ENCODE measurements around the gene GPR15. TPM values are rescaled to one million over a fixed set of nuclear protein-coding genes. Genes with fewer than 3 reads are reported as not detected.

GPR15 gene
- total and polyA plus RNA-seq, 2 donors (not counting 1 experiment from before 2014, with no cell fraction given), result under 0.01 TPM; not detected in 1

DNA sequence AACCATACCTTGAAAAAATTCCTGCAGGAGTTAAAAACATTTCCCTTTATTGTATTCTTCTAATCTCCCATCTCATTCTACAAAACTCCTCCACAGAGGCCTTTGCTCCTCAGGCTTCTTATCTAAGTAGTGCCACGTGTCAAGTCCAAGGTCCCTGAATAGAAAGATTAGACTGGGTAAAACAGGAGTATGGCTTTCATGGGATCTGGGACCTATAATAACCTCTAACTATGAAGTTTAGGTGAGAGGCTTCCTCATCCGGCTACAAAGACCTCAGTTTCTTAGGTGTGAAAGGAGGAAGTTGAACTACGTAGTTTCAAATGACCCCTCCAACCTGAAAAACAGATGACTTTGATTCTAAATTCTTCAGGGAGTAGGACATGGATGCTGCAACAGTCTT lies 20.0 kb downstream of the GPR15 start:
- no peak overlapping the region for H3K27ac ChIP-seq (ENCODE audit: insufficient read depth, low read length)
- no peaks in the 10 kb centered on the region for H3K36me3 ChIP-seq (ENCODE audit: control insufficient read depth, insufficient read depth, low read length)
- no peak overlapping the region for H3K4me2 ChIP-seq (ENCODE audit: extremely low read depth, insufficient read depth, low read length)
- DNase-seq (ENCODE audit: low read depth in 2 of 2), result no peak
- no peaks in the 10 kb centered on the region for H3K4me1 ChIP-seq (ENCODE audit: control insufficient read depth, extremely low read depth, insufficient read depth, low read length)
- H4K20me1 ChIP-seq (ENCODE audit: control insufficient read depth, extremely low read depth, insufficient read depth, low read length), result no peaks in the 10 kb centered on the region
- TF ChIP-seq EZH2 (IDR thresholded peaks at IDR 0.05; ENCODE audit: low read length, missing control alignments), result no peak
- TF ChIP-seq, protein P1, sequence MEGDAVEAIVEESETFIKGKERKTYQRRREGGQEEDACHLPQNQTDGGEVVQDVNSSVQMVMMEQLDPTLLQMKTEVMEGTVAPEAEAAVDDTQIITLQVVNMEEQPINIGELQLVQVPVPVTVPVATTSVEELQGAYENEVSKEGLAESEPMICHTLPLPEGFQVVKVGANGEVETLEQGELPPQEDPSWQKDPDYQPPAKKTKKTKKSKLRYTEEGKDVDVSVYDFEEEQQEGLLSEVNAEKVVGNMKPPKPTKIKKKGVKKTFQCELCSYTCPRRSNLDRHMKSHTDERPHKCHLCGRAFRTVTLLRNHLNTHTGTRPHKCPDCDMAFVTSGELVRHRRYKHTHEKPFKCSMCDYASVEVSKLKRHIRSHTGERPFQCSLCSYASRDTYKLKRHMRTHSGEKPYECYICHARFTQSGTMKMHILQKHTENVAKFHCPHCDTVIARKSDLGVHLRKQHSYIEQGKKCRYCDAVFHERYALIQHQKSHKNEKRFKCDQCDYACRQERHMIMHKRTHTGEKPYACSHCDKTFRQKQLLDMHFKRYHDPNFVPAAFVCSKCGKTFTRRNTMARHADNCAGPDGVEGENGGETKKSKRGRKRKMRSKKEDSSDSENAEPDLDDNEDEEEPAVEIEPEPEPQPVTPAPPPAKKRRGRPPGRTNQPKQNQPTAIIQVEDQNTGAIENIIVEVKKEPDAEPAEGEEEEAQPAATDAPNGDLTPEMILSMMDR (conservative IDR thresholded peaks at IDR 0.05 in 1 of 2, IDR thresholded peaks at IDR 0.05 in 1 of 2; ENCODE audit: low read depth in 1 of 2, low read length in 2 of 2), result no peak
- no peaks in the 10 kb centered on the region for H3K79me2 ChIP-seq (ENCODE audit: control insufficient read depth, insufficient read depth, low read length)
- no peak overlapping the region for H2AFZ ChIP-seq (ENCODE audit: low read length)
- H3K9me3 ChIP-seq (ENCODE audit: control insufficient read depth, insufficient read depth, low read depth, low read length), result no peaks in the 10 kb centered on the region
- no peak overlapping the region for H3K4me3 ChIP-seq (replicated peaks in 1 of 4; ENCODE audit: control extremely low read depth in 1 of 4, insufficient read depth in 1 of 4, low read depth in 3 of 4, low read length in 4 of 4)
- peaks cover 3% of the 10 kb centered on the region for H3K27me3 ChIP-seq (ENCODE audit: control insufficient read depth, insufficient read depth, low read length)
- H3K9ac ChIP-seq (ENCODE audit: insufficient read depth, low read length), result no peak overlapping the region

DNA sequence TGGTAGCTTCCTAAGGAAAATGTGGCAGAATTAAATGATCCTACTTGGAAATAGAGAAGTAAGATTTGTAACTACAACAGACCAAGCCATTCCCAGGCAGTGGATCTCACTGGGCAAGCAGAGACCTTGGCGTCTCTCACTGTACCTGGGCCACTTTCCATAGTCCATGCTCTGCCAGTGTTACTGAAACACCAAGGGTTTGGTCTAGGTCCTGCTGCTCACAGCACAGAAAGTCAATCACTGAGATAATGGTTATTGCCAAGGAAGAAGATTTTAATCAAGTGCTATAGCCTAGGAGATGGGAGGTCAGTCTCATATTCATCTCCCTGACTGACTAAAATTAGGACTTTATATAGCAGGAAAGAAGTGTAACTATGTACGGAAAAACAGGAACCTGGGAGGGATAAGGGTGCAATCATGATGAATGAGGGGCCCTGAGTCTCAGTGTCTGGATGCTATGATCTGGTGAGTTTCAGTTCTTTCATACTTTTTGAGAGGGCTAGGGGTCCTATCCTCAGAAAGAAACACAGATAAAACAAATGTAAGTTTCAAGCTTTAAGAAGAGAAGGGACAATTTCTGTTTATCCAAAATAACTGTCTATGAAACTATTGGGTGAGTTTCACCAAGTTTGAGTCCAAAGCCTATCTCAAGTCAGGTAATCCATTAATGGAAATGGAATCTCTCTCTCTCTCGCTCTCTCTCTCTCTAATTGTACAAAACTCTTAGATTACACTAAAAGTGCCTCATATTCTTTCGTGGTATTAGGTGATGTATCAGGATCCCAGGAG lies 20.6 kb downstream of the GPR15 start:
- no peak for DNase-seq (ENCODE audit: low read depth in 2 of 2)
- no peak overlapping the region for H3K27ac ChIP-seq (ENCODE audit: insufficient read depth, low read length)
- H3K9me3 ChIP-seq (ENCODE audit: control insufficient read depth, insufficient read depth, low read depth, low read length), result no peaks in the 10 kb centered on the region
- no peaks in the 10 kb centered on the region for H3K36me3 ChIP-seq (ENCODE audit: control insufficient read depth, insufficient read depth, low read length)
- H3K27me3 ChIP-seq (ENCODE audit: control insufficient read depth, insufficient read depth, low read length), result peaks cover 3% of the 10 kb centered on the region
- no peak overlapping the region for H3K4me2 ChIP-seq (ENCODE audit: extremely low read depth, insufficient read depth, low read length)
- TF ChIP-seq, protein P1 (conservative IDR thresholded peaks at IDR 0.05 in 1 of 2, IDR thresholded peaks at IDR 0.05 in 1 of 2; ENCODE audit: low read depth in 1 of 2, low read length in 2 of 2), result no peak
- TF ChIP-seq EZH2 (IDR thresholded peaks at IDR 0.05; ENCODE audit: low read length, missing control alignments), result no peak
- H4K20me1 ChIP-seq (ENCODE audit: control insufficient read depth, extremely low read depth, insufficient read depth, low read length), result no peaks in the 10 kb centered on the region
- no peak overlapping the region for H2AFZ ChIP-seq (ENCODE audit: low read length)
- no peak overlapping the region for H3K9ac ChIP-seq (ENCODE audit: insufficient read depth, low read length)
- H3K79me2 ChIP-seq (ENCODE audit: control insufficient read depth, insufficient read depth, low read length), result no peaks in the 10 kb centered on the region
- H3K4me1 ChIP-seq (ENCODE audit: control insufficient read depth, extremely low read depth, insufficient read depth, low read length), result no peaks in the 10 kb centered on the region
- no peak overlapping the region for H3K4me3 ChIP-seq (replicated peaks in 1 of 4; ENCODE audit: control extremely low read depth in 1 of 4, insufficient read depth in 1 of 4, low read depth in 3 of 4, low read length in 4 of 4)

DNA sequence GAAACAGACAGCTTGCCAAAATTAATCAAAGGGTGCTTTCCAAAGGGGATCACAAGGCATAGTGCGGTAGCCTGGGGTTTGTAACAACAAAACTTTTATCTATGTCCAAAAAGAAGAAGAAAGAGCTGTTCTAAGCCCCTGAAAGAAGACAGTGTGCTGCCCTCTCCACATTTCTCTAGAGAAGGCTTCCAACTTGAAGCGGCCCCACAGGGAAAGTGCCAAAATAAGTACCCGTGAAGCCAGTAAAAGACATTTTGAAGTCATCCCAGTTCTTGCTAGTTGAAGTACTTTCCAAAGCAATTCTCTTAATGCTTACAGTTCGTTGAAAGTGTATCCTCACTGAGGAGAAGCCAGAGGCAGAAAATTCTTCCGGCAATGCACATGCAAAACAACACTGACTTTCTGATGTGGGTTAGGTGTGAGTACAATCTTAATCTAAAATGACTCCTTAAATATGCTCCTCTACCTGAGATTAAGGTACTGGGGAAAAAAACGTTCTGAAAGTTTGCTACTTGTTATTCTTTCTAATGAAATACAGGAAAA lies 21.3 kb downstream of the GPR15 start:
- Histone ChIP-seq H3K27ac (ENCODE audit: insufficient read depth, low read length) (no peak overlapping the region), H4K20me1 (ENCODE audit: control insufficient read depth, extremely low read depth, insufficient read depth, low read length) (no peaks in the 10 kb centered on the region), H3K9me3 (ENCODE audit: control insufficient read depth, insufficient read depth, low read depth, low read length) (no peaks in the 10 kb centered on the region), H3K4me1 (ENCODE audit: control insufficient read depth, extremely low read depth, insufficient read depth, low read length) (no peaks in the 10 kb centered on the region), H3K4me2 (ENCODE audit: extremely low read depth, insufficient read depth, low read length) (no peak overlapping the region), H2AFZ (ENCODE audit: low read length) (no peak overlapping the region), H3K79me2 (ENCODE audit: control insufficient read depth, insufficient read depth, low read length) (no peaks in the 10 kb centered on the region), H3K36me3 (ENCODE audit: control insufficient read depth, insufficient read depth, low read length) (no peaks in the 10 kb centered on the region), H3K9ac (ENCODE audit: insufficient read depth, low read length) (no peak overlapping the region), H3K4me3 (replicated peaks in 1 of 4; ENCODE audit: control extremely low read depth in 1 of 4, insufficient read depth in 1 of 4, low read depth in 3 of 4, low read length in 4 of 4) (no peak overlapping the region), H3K27me3 (ENCODE audit: control insufficient read depth, insufficient read depth, low read length) (peaks cover 3% of the 10 kb centered on the region)
- TF ChIP-seq EZH2 (IDR thresholded peaks at IDR 0.05; ENCODE audit: low read length, missing control alignments), result no peak
- TF ChIP-seq, protein P1 (conservative IDR thresholded peaks at IDR 0.05 in 1 of 2, IDR thresholded peaks at IDR 0.05 in 1 of 2; ENCODE audit: low read depth in 1 of 2, low read length in 2 of 2), result no peak
- DNase-seq (ENCODE audit: low read depth in 2 of 2), result no peak

Measured in fibroblast of lung (primary cell).